Type B pancreatic cell (in vitro differentiated cells): ENCODE measurements around the gene IL34. TPM values are rescaled to one million over a fixed set of nuclear protein-coding genes. Genes with fewer than 3 reads are reported as not detected.

Experiments used
- DNase-seq: peaks from one replicate; pipeline ENCODE4 v3.0.0; 2021; ENCODE audit warnings: mixed read lengths; ENCODE audit not compliant: unreplicated experiment; ENCODE audit errors: extremely low spot score
- H3K27ac Mint-ChIP-seq: 2 replicates; pipeline ENCODE4 v1.8.0; 2021; ENCODE audit warnings: mild to moderate bottlenecking, mixed read lengths
- H3K27me3 Mint-ChIP-seq: 2 replicates; pipeline ENCODE4 v1.8.0; 2021; ENCODE audit warnings: mixed read lengths
- H3K36me3 Mint-ChIP-seq: 2 replicates; pipeline ENCODE4 v1.8.0; 2021; ENCODE audit warnings: mixed read lengths
- H3K4me1 Mint-ChIP-seq: one replicate; pipeline ENCODE4 v1.8.0; 2021; ENCODE audit warnings: mixed read lengths; ENCODE audit not compliant: unreplicated experiment
- H3K4me3 Mint-ChIP-seq: 2 replicates; pipeline ENCODE4 v1.8.0; 2021; ENCODE audit warnings: mild to moderate bottlenecking, mixed read lengths
- H3K9me3 Mint-ChIP-seq: 2 replicates; pipeline ENCODE4 v1.8.0; 2021; ENCODE audit warnings: mixed read lengths
- total RNA-seq: library from RNA; stranded (reverse); gene quantifications from 2 replicates; pipeline ENCODE4 v1.2.1, GENCODE V29; 2021; ENCODE audit warnings: low replicate concordance
- TF ChIP-seq, protein P1 (sequence below): fragments of 200-600 bp; sonication (generic); conservative IDR thresholded peaks from 2 replicates; pipeline ENCODE4 v1.5.0; 2021; ENCODE audit warnings: antibody characterized with exemption, mild to moderate bottlenecking

Gene IL34
- total RNA-seq, 1 donor from 2014 or later, result not detected

DNA sequence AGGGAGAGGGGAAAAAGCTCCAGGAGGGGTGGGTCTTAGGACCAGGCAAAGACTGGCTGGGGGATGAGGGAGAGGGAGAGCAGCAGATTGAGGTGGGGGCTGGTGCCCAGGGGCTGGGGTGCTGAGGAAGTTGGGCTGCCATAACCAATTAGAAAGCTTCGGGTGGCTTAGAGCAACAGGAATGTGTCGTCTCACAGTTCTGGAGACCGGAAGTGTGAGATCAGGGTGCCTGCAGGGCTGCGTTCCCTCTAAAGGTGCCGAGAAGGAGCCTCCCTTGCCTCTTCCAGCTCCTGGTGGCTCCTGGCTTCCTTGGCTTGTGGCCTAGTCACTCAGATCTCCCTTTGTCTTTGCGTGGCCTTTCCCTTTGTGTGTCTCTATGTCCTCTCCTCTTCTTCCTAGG is 2.2 kb downstream of the IL34 start:
- Mint-ChIP-seq H3K9me3 (no peaks in the 10 kb centered on the region), H3K4me1 (peaks cover 2% of the 10 kb centered on the region), H3K27ac (no peak overlapping the region), H3K27me3 (peaks cover 5% of the 10 kb centered on the region), H3K4me3 (no peak overlapping the region), H3K36me3 (no peaks in the 10 kb centered on the region)
- DNase-seq, result no peak
- TF ChIP-seq, protein P1, sequence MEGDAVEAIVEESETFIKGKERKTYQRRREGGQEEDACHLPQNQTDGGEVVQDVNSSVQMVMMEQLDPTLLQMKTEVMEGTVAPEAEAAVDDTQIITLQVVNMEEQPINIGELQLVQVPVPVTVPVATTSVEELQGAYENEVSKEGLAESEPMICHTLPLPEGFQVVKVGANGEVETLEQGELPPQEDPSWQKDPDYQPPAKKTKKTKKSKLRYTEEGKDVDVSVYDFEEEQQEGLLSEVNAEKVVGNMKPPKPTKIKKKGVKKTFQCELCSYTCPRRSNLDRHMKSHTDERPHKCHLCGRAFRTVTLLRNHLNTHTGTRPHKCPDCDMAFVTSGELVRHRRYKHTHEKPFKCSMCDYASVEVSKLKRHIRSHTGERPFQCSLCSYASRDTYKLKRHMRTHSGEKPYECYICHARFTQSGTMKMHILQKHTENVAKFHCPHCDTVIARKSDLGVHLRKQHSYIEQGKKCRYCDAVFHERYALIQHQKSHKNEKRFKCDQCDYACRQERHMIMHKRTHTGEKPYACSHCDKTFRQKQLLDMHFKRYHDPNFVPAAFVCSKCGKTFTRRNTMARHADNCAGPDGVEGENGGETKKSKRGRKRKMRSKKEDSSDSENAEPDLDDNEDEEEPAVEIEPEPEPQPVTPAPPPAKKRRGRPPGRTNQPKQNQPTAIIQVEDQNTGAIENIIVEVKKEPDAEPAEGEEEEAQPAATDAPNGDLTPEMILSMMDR, result no peak

DNA sequence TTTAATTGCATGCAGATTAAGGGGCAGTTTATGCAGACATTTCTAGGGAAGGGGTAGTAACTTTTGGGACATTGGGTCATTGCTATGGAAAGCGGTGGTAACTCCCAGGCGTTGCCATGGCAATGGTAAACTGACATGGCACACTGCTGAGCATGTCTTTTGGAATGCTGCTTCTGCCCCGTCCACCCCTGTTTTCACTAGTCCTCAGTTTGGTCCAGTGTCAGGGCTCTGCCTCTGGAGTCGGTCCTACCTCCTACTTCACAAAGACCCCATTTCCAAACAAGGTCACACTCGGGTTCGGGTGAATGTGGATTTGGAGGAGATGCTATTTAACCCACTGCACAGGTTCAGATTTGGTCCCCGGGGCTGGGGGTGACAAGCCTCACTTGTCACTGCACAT is 2.9 kb downstream of the IL34 start:
- peaks cover 5% of the 10 kb centered on the region for H3K27me3 Mint-ChIP-seq
- TF ChIP-seq, protein P1, result no peak
- H3K4me1 Mint-ChIP-seq, result peaks cover 6% of the 10 kb centered on the region
- no peaks in the 10 kb centered on the region for H3K9me3 Mint-ChIP-seq
- H3K27ac Mint-ChIP-seq, result no peak overlapping the region
- no peak overlapping the region for H3K4me3 Mint-ChIP-seq
- no peak for DNase-seq
- no peaks in the 10 kb centered on the region for H3K36me3 Mint-ChIP-seq

DNA sequence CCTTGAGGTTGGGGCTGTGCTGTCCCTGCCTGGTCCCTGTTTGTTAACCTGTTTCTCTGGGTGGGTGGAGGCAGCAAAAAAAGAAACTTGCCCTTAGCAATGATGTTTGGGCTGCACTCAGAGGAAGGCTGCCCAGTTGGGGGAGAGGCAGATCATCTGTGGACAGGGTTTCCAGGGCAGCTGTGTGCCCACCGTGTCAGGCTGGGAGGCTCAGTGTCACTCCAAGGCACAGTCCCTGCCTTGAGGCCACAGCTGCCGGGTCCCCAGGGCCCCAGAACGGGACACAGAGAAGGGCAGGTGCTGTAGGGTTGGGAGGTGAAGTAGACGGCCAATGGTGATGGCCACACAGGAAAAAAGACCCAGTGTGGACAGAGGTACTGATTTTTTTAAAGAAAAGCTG is 3.9 kb downstream of the IL34 start:
- no peak overlapping the region for H3K27ac Mint-ChIP-seq
- no peaks in the 10 kb centered on the region for H3K36me3 Mint-ChIP-seq
- no peak overlapping the region for H3K4me3 Mint-ChIP-seq
- peaks cover under 1% of the 10 kb centered on the region for H3K27me3 Mint-ChIP-seq
- TF ChIP-seq, protein P1, result no peak
- no peaks in the 10 kb centered on the region for H3K9me3 Mint-ChIP-seq
- H3K4me1 Mint-ChIP-seq, result peaks cover 6% of the 10 kb centered on the region
- DNase-seq, result no peak

DNA sequence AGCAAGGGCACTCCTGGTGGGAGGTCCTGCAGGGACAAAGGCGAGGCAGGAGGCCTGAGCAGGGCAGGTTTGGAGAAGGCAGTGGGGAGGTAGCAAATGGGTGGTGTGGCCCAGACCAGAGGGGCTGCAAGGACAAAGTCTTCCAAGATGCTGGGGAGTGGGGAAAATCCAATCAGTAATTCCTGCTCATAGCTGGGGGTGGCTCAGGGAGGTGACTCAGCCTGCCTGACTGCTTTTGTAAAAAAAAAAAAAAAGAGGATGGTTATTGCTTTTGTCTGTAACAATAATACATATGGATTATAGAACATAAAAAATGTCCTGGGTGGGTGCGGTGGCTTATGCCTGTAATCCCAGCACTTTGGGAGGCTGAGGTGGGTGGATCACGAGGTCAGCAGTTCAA is 5.2 kb downstream of the IL34 start:
- peaks cover 6% of the 10 kb centered on the region for H3K4me1 Mint-ChIP-seq
- H3K27me3 Mint-ChIP-seq, result no peaks in the 10 kb centered on the region
- H3K36me3 Mint-ChIP-seq, result no peaks in the 10 kb centered on the region
- H3K9me3 Mint-ChIP-seq, result no peaks in the 10 kb centered on the region
- TF ChIP-seq, protein P1, result no peak
- H3K27ac Mint-ChIP-seq, result no peak overlapping the region
- H3K4me3 Mint-ChIP-seq, result no peak overlapping the region
- no peak for DNase-seq

DNA sequence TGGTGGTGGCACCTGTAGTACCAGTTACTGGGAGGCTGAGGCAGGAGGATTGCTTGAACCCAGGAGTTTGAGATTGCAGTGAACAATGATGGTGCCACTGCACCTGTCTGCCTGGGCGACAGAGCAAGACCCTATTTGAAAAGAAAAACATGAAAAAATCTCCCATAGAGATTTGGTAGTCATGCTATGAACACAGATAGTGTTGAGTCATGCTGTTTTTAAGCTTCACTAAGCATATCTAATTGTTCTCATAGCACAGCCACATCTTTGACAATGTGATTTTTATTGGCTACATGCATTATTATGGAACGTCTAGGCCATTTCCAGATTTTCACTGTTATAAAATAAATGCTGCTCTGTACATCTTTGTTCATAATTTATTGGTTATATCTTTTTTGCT is 6.0 kb downstream of the IL34 start:
- Mint-ChIP-seq H3K9me3 (no peaks in the 10 kb centered on the region), H3K27me3 (no peaks in the 10 kb centered on the region), H3K4me1 (peaks cover 6% of the 10 kb centered on the region), H3K36me3 (no peaks in the 10 kb centered on the region), H3K4me3 (no peak overlapping the region), H3K27ac (no peak overlapping the region)
- TF ChIP-seq, protein P1, result no peak
- DNase-seq, result no peak

DNA sequence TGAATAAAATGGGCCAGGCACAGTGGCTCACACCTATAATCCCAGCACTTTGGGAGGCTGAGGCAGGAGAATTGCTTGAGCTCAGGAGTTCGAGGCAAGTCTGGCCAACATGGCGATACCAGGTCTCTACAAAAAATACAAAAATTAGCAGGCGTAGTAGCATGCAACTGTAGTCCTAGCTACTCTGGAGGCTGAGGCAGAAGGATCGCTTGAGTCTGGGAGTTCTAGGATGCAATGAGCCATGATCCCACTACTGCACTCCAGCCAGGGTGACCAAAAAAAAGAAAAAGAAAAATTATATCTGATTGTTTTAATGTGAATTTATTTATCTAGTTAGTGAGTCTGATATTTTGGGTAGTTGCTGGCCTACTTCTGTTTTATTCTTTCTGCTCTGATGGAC is 7.0 kb downstream of the IL34 start:
- H3K4me3 Mint-ChIP-seq, result no peak overlapping the region
- H3K36me3 Mint-ChIP-seq, result no peaks in the 10 kb centered on the region
- TF ChIP-seq, protein P1, result no peak
- peak overlapping the region; percentile 5 for H3K27ac Mint-ChIP-seq
- no peaks in the 10 kb centered on the region for H3K27me3 Mint-ChIP-seq
- no peaks in the 10 kb centered on the region for H3K9me3 Mint-ChIP-seq
- DNase-seq, result no peak
- H3K4me1 Mint-ChIP-seq, result peaks cover 6% of the 10 kb centered on the region
